IgD-negative memory B cell (primary cell): ENCODE measurements around the gene DCAF8L2. TPM values are rescaled to one million over a fixed set of nuclear protein-coding genes. Genes with fewer than 3 reads are reported as not detected.
"Not testable (repeated sequence)": the region's sequence is repeated elsewhere in the genome, so short reads cannot be mapped to it uniquely, and the experiment has no call there.

Source experiments
- H3K27ac Mint-ChIP-seq, 3 donors: one replicate each; pipeline ENCODE4 v1.8.0; 2020 to 2022; ENCODE audit warnings: mild to moderate bottlenecking in 3 of 3, mixed read lengths in 3 of 3, moderate library complexity in 1 of 3
- H3K27me3 Mint-ChIP-seq: one replicate; pipeline ENCODE4 v1.8.0; 2021; ENCODE audit warnings: mixed read lengths
- H3K36me3 Mint-ChIP-seq: one replicate; pipeline ENCODE4 v1.8.0; 2020; ENCODE audit warnings: mild to moderate bottlenecking, mixed read lengths
- H3K4me1 Mint-ChIP-seq, 3 donors: one replicate each; pipeline ENCODE4 v1.8.0; 2020 to 2022; ENCODE audit warnings: mixed read lengths in 3 of 3, mild to moderate bottlenecking in 1 of 3
- H3K4me3 Mint-ChIP-seq, 4 donors: one replicate each; pipeline ENCODE4 v1.8.0; 2020 to 2022; ENCODE audit warnings: mild to moderate bottlenecking in 4 of 4, mixed read lengths in 4 of 4, moderate library complexity in 3 of 4
- H3K9me3 Mint-ChIP-seq, 3 donors: one replicate each; pipeline ENCODE4 v1.8.0; 2020 to 2021; ENCODE audit warnings: mixed read lengths in 3 of 3, mild to moderate bottlenecking in 1 of 3
- polyA plus RNA-seq: library from polyadenylated mRNA; unstranded; fragments of 300-500 nt; fragmentation: Illumina TruSeq; gene quantifications from one replicate; pipeline ENCODE4 v1.2.3, GENCODE V29; 2021

DCAF8L2 gene
- polyA plus RNA-seq: not detected

GRCh38 chrX:27590044-27590443 is at the start of gene DCAF8L2:
Gene DCAF8L2 (plus strand): TSS chrX:27590344. CDS start chrX:27746896, 156,552 bp downstream.
- Mint-ChIP-seq H3K27ac (no peak within 1 kb of the TSS), H3K9me3 (peaks cover 0 to 11% (median 3%) of the 10 kb centered on the region in 3 donors)

DNA sequence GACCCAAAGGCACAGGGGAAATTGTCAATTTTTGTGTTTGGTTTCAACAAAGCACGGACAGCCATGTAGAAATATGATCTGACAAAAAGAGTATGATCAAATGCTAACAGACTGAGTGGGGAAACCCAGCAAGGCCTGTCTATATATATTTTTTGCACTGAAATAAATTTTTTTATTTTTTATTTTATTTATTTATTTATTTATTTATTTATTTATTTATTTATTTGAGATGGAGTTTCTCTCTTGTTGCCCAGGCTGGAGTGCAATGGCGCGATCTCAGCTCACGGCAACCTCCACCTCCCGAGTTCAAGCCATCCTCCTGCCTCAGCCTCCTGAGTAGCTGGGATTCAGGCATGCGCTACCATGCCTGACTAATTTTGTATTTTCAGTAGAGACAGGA is 49.0 kb upstream of the DCAF8L2 start:
- H3K4me3 Mint-ChIP-seq, H3K9me3 Mint-ChIP-seq, H3K27ac Mint-ChIP-seq, H3K36me3 Mint-ChIP-seq, H3K27me3 Mint-ChIP-seq, H3K4me1 Mint-ChIP-seq: not testable (repeated sequence)

More at GRCh38 chrX:27590044-27590443, at the start of gene DCAF8L2:
- Mint-ChIP-seq H3K27me3 (no peaks in the 10 kb centered on the region), H3K4me3 (no peak within 1 kb of the TSS), H3K4me1 (peaks cover 0 to 1% (median 0%) of the 10 kb centered on the region in 3 donors), H3K36me3 (no peaks in the 10 kb centered on the region)

DNA sequence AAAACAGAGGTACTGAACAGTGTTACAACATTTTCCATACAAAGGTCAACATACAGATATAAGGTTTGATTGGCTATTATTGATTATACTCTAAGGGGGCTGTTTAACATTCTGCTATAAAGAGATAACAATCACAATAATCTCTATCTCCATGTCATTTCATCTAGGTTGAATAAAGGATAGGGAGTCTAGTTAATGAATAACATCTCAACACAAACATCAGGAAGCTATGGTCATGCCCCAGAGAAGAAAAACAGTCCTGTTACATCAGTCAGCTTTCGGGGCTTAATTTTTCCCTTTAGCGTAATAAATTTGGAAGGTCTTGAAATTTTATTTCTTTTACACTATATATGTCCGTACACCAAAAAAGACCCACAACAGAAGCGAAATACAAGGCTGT is 41.5 kb upstream of the DCAF8L2 start:
- no peak overlapping the region for H3K27ac Mint-ChIP-seq
- H3K9me3 Mint-ChIP-seq: peaks cover under 1 to 5% (median 3%) of the 10 kb centered on the region in 3 donors
- no peaks in the 10 kb centered on the region for H3K27me3 Mint-ChIP-seq
- no peak overlapping the region for H3K4me3 Mint-ChIP-seq
- no peaks in the 10 kb centered on the region for H3K36me3 Mint-ChIP-seq
- H3K4me1 Mint-ChIP-seq: no peaks in the 10 kb centered on the region

GRCh38 chrX:27549688-27550087 is 40.5 kb upstream of the DCAF8L2 start:
- no peak overlapping the region for H3K27ac Mint-ChIP-seq
- no peak overlapping the region for H3K4me3 Mint-ChIP-seq
- no peaks in the 10 kb centered on the region for H3K4me1 Mint-ChIP-seq
- peaks cover 3 to 5% (median 3%) of the 10 kb centered on the region in 3 donors for H3K9me3 Mint-ChIP-seq
- H3K27me3 Mint-ChIP-seq: peaks cover 2% of the 10 kb centered on the region
- H3K36me3 Mint-ChIP-seq: no peaks in the 10 kb centered on the region

- H3K27ac Mint-ChIP-seq: no peak overlapping the region
- peaks cover 3 to 11% (median 7%) of the 10 kb centered on the region in 3 donors for H3K9me3 Mint-ChIP-seq
- no peaks in the 10 kb centered on the region for H3K36me3 Mint-ChIP-seq
- peaks cover 2% of the 10 kb centered on the region for H3K27me3 Mint-ChIP-seq
- no peaks in the 10 kb centered on the region for H3K4me1 Mint-ChIP-seq
- H3K4me3 Mint-ChIP-seq: no peak overlapping the region
Observed at GRCh38 chrX:27555514-27555913, 34.6 kb upstream of the DCAF8L2 start.

GRCh38 chrX:27565992-27566391 is 24.2 kb upstream of the DCAF8L2 start:
- Mint-ChIP-seq H3K36me3 (no peaks in the 10 kb centered on the region), H3K27ac (no peak overlapping the region), H3K4me1 (peaks cover 0 to 1% (median 0%) of the 10 kb centered on the region in 3 donors), H3K9me3 (peaks cover 0 to 3% (median 0%) of the 10 kb centered on the region in 3 donors), H3K27me3 (no peaks in the 10 kb centered on the region), H3K4me3 (no peak overlapping the region)

DNA sequence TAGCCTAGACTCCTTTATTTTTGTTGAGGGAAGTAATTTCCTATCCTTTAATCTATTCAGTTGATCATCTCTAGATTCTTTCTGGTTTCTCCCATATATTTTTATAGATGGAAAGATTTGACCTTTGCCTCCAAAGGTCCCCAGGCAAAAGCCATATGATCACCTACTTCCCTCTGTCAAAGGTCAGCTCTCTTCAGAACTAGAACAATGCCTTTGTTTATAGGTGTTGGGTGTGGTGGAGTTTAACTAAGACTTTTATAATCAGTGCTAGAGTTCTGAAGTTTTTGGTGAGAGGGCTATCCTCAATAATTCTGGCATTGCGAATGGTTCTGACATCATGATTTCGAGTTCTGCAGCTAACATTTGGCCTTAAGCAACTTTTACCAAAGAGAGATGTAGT is 19.0 kb upstream of the DCAF8L2 start:
- Mint-ChIP-seq H3K4me1 (peaks cover 0 to 2% (median 0%) of the 10 kb centered on the region in 3 donors), H3K27me3 (no peaks in the 10 kb centered on the region), H3K9me3 (peaks cover 0 to 1% (median 0%) of the 10 kb centered on the region in 3 donors)

GRCh38 chrX:27575565-27575964 is 14.6 kb upstream of the DCAF8L2 start:
- Mint-ChIP-seq H3K27ac (no peak overlapping the region), H3K27me3 (no peaks in the 10 kb centered on the region)

More for the DNA sequence above, 19.0 kb upstream of the DCAF8L2 start:
- Mint-ChIP-seq H3K4me3 (no peak overlapping the region), H3K27ac (no peak overlapping the region), H3K36me3 (no peaks in the 10 kb centered on the region)

DNA sequence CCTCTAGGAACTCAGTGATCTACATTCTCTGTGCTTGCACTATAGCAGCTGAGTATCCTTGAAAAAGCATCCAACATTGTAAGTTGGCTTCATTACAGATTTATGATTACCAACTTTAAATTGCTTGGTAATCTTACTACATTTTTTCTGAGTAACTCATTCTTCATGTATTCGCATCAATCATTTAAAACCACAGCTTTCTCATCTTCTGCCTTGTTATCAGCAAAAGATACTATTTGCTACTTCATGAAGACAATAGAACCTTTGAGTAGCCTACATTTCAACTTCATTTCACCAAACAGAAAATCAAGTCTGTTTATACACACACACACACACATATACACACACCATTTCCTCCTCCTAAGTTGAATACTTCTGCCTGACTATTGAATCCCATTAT is 6.2 kb upstream of the DCAF8L2 start:
- peaks cover 0 to 1% (median 0%) of the 10 kb centered on the region in 3 donors for H3K4me1 Mint-ChIP-seq
- peaks cover 0 to 8% (median 2%) of the 10 kb centered on the region in 3 donors for H3K9me3 Mint-ChIP-seq
- no peak overlapping the region for H3K4me3 Mint-ChIP-seq
- no peaks in the 10 kb centered on the region for H3K36me3 Mint-ChIP-seq
- no peak overlapping the region for H3K27ac Mint-ChIP-seq
- H3K27me3 Mint-ChIP-seq: no peaks in the 10 kb centered on the region

More at GRCh38 chrX:27575565-27575964, 14.6 kb upstream of the DCAF8L2 start:
- Mint-ChIP-seq H3K4me1 (peaks cover 0 to 2% (median 0%) of the 10 kb centered on the region in 3 donors), H3K9me3 (peaks cover 0 to 2% (median 0%) of the 10 kb centered on the region in 3 donors), H3K4me3 (no peak overlapping the region), H3K36me3 (no peaks in the 10 kb centered on the region)

- Mint-ChIP-seq H3K27me3 (no peaks in the 10 kb centered on the region), H3K4me3 (no peak overlapping the region), H3K4me1 (peaks cover 0 to 1% (median 0%) of the 10 kb centered on the region in 3 donors), H3K9me3 (peaks cover 0 to 5% (median 3%) of the 10 kb centered on the region in 3 donors), H3K36me3 (no peaks in the 10 kb centered on the region), H3K27ac (no peak overlapping the region)
Observed at GRCh38 chrX:27591938-27592337, 1.8 kb downstream of the DCAF8L2 start.

GRCh38 chrX:27597508-27597907 is 7.4 kb downstream of the DCAF8L2 start:
- no peak overlapping the region for H3K27ac Mint-ChIP-seq
- peaks cover 0 to 8% (median 0%) of the 10 kb centered on the region in 3 donors for H3K9me3 Mint-ChIP-seq
- no peaks in the 10 kb centered on the region for H3K4me1 Mint-ChIP-seq
- H3K4me3 Mint-ChIP-seq: no peak overlapping the region
- no peaks in the 10 kb centered on the region for H3K36me3 Mint-ChIP-seq
- H3K27me3 Mint-ChIP-seq: no peaks in the 10 kb centered on the region

- H3K4me1 Mint-ChIP-seq: no peaks in the 10 kb centered on the region
- no peaks in the 10 kb centered on the region for H3K36me3 Mint-ChIP-seq
- H3K27me3 Mint-ChIP-seq: no peaks in the 10 kb centered on the region
- no peak overlapping the region for H3K4me3 Mint-ChIP-seq
- peaks cover 0 to 8% (median 0%) of the 10 kb centered on the region in 3 donors for H3K9me3 Mint-ChIP-seq
- H3K27ac Mint-ChIP-seq: no peak overlapping the region
Observed at GRCh38 chrX:27598312-27598711, 8.2 kb downstream of the DCAF8L2 start.

DNA sequence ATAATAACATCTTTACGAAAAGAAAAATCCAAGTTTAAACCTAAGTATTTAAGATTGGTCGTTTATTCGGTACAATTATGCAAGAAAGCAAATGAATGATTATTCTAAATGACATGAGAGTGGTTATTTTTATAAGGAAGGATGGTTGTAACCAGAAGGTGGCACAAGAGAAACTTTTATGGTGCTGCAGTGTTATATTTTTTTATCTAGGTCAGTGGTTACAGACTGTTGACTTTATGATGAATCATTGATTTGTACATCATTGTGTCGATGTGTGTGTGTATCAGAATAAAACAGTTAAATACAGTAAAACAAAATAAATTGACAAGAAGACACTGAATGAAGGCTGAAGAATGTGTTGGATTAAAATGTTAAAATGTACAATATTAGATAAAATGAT is 9.8 kb downstream of the DCAF8L2 start:
- Mint-ChIP-seq H3K27me3 (no peaks in the 10 kb centered on the region), H3K27ac (no peak overlapping the region), H3K4me3 (no peak overlapping the region), H3K36me3 (no peaks in the 10 kb centered on the region), H3K9me3 (peaks cover 0 to 6% (median 0%) of the 10 kb centered on the region in 3 donors), H3K4me1 (peaks cover 0 to 2% (median 0%) of the 10 kb centered on the region in 3 donors)

DNA sequence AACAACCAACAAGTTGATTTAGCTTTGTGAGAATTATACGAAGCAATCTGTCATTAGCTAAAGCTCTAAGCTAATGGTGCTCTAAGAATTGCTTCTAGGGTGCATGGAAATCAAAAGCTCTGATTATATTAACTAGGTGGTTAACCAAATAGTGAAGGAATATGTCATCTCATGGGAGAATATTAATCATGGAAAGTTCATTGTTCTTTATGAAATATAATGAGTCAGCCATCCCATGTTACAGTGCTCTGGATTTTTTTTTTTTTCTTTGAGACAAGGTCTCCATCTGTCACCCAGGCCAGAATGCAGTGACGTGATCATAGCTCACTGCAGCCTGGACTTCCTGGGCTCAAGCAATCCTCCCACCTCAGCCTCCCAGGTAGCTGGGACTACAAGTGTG is 10.5 kb downstream of the DCAF8L2 start:
- H3K27me3 Mint-ChIP-seq: no peaks in the 10 kb centered on the region
- peak overlapping the region in 1 of 4 donors; percentile 47 for H3K4me3 Mint-ChIP-seq
- H3K9me3 Mint-ChIP-seq: peaks cover 0 to 3% (median 0%) of the 10 kb centered on the region in 3 donors
- peaks cover 0 to 2% (median 0%) of the 10 kb centered on the region in 3 donors for H3K4me1 Mint-ChIP-seq
- no peaks in the 10 kb centered on the region for H3K36me3 Mint-ChIP-seq
- no peak overlapping the region for H3K27ac Mint-ChIP-seq

GRCh38 chrX:27608671-27609070 is 18.5 kb downstream of the DCAF8L2 start:
- Mint-ChIP-seq H3K4me1 (peaks cover 0 to 2% (median 0%) of the 10 kb centered on the region in 3 donors), H3K9me3 (peaks cover 2 to 7% (median 6%) of the 10 kb centered on the region in 3 donors), H3K27me3 (no peaks in the 10 kb centered on the region), H3K36me3 (no peaks in the 10 kb centered on the region), H3K4me3 (no peak overlapping the region), H3K27ac (no peak overlapping the region)

- H3K9me3 Mint-ChIP-seq: peaks cover 0 to 3% (median 2%) of the 10 kb centered on the region in 3 donors
- no peak overlapping the region for H3K27ac Mint-ChIP-seq
- no peaks in the 10 kb centered on the region for H3K27me3 Mint-ChIP-seq
- H3K4me1 Mint-ChIP-seq: peaks cover 0 to 2% (median 0%) of the 10 kb centered on the region in 3 donors
- H3K4me3 Mint-ChIP-seq: no peak overlapping the region
- no peaks in the 10 kb centered on the region for H3K36me3 Mint-ChIP-seq
Observed at GRCh38 chrX:27619459-27619858, 29.3 kb downstream of the DCAF8L2 start.
